HPDE6-E6E7 (cell line): Measurements from ENCODE around the gene ANKRD36B.
"Not testable (repeated sequence)": the region's sequence is repeated elsewhere in the genome, so short reads cannot be mapped to it uniquely, and the experiment has no call there.

Experiments
- DNase-seq: peaks from one replicate; pipeline ENCODE4 v3.0.0; 2011; ENCODE audit warnings: missing footprints; ENCODE audit errors: extremely low spot score

ANKRD36B gene

DNA sequence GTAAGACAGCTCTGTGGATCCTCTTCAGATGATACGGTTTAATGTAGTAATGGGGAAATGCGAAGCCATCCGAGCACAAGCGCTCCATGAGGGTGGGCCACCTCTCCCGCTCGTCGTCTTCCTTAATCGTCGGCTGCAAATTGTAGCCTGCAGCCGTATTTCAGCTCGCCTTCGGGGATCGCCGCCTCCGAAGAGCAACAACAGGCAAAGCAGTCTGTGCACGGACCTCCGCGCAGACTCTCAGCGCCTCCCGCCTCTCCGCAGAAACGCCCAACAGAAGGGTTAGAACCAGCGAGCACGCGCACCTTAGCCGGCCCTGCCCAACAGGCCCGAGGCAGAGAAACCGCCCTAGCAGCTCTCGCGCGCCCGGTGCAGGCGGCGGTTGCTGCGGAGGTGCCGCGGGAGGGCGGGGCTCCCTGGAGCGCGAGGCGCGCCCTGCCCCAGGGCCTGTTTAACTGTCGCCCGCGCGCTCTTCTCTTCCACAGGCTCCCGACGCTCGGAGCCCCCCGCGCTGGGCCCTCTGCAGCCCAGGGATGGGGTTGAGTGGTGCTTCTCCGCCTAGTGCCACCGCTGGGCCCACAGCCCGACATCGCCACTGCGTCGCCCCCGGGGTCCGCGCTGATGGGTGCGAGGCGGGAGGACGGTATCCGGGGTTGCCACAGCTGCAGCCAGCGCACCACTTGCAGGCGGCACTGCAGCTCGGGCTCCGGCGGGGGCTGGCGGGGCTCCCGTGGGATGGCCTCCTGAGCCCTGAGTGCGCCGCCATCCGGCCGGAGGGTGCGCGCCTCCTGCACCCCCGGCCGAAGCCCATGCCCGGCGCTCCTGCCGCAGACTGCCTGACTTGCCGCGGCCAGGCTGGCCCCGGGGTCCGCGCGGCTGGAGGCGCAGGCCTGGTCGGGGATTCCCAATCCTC lies at the start of gene ANKRD36B:
TSS of gene ANKRD36B (minus strand) at position 280 of the 913 bp plus-strand sequence. CDS start at position 88, 192 bp downstream.
- DNase-seq, result peak; percentile 8

DNA sequence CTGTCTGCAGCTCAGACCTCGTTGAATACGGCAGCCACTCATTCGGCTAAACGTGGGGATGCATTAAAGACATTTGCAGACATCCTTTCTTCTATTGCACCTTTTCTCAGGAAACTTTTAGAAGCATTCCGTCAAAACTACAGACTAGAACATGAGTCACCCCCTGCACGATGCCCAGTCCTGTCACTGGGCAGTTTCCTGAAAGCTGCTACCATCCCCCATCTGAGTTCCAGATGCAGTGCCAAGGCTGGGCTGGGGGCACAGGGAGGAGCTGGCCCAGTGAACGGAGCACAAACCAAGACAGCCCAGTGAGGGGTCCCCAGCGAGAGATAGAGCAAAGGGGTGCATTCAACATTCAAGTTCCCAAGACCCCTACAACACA lies 36.4 kb upstream of the ANKRD36B start:
- DNase-seq, result not testable (repeated sequence)

DNA sequence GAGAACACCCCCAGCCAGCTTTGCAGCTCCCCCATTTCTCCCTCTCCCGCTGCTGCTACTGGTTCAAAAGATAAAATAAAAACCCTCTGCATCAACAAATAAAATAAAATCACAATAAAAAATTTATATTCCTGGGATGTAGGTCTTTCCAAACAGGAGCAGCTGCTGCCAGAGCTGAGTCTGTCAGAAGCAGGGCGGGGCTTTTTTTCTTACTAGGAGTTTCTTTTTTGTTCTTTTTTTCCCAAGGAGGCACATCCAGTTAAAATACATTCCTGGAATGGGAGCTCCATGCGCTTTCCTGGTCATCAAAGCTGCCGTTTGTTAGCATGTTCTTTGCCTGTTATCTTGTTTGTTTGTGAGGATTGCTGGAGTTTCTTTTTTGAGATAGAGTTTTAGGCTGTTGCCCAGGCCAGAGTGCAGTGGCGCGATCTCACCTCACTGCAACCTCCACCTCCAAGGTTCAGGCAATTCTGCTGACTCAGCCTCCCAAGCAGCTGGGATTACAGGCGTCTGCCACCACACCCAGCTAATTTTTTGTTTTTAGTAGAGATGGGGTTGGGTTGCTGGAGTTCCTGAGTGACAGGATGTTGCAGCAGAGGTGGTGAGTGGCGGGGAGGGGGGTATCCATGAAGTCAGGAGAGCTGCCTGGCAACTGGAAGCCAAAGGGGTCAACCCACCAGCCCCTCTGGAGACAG lies 35.8 kb upstream of the ANKRD36B start:
- not testable (repeated sequence) for DNase-seq

GRCh38 chr2:97622976-97623375 lies 33.3 kb upstream of the ANKRD36B start:
- DNase-seq, result not testable (repeated sequence)

GRCh38 chr2:97620492-97620891 lies 30.8 kb upstream of the ANKRD36B start:
- DNase-seq, result not testable (repeated sequence)

DNA sequence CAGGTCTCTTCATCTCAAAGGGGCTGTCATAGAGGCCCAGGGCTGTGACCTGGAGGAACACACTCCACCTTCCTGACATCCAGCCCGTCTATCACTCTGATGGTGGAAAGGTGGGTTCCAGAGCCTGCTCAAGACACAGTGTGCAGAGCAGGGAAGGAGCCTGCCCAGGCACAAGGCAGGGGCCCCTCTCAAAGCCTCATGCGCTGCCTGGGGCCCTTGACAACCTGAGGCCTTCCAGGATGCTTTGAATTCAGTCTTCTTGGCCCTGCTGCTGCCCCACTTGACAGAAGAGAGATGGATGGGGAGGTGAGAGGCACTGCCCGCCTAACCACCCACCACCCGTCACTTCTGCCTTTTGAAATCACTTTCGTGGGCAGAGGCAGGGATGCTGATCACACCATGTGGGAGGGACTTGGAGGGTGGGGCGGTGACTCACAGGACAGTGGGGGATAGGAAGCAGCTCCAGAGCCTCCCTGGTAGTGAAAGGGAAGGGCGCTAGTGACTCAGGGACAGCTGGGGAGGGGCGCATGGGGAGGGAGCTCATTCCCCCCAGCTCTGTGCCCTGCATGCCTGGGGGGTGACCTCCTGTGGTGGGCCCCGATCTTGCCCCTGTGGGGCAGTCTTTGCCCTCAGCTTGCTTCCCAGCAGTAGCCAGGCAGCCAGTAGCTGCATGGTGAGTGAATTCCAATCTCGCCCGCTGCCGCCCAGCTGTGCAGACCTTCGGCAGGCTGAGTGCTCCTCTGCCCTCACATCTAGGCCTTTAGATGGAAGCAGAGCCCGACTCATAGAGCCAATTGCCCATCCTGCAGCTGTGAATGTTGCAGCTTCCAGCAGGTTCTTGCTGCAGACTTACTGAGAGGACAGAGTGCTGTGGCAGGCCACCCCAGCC lies 29.5 kb upstream of the ANKRD36B start:
- not testable (repeated sequence) for DNase-seq

- DNase-seq, result no peak
These were observed 28.2 kb upstream of the ANKRD36B start for GRCh38 chr2:97617911-97618310.

DNA sequence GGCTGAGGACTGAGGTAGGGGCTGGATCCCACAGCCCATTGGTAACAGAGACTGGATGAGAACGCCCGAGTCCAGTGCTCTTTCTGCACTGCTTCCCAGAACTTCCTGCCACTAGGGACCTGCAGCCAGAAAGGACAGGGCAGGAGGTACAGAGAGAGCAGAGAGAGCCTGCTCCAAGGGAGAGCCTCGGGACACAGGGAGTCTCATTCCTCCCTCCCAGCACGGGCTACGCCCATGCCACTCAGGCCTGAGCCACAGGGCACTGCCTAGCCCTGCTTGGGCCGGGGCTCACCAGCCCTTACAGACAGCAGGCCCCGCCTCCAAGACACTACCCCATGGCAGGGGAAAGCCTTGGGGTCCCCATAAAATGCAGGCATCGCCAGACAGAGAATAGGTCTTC lies 26.1 kb upstream of the ANKRD36B start:
- not testable (repeated sequence) for DNase-seq

DNA sequence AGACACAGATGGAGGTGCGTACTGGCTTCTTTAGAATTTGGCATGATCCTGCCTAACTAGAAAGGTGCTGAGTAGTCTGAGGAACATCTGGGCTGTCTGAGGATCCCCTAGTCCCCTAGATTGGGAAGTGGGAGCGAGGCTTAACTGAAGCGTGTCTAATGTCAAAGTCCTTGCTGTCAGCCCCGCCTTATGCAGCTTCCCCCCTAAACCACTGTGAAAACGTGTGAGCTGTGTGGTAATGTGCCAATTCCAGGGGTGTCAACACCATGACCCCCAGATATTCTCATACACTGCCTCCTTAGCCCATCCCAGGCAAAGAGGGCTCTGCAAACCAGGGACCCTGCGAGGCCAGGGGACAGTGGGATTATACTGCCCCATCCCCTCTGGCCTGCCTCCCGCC lies 22.2 kb upstream of the ANKRD36B start:
- DNase-seq, result not testable (repeated sequence)

DNA sequence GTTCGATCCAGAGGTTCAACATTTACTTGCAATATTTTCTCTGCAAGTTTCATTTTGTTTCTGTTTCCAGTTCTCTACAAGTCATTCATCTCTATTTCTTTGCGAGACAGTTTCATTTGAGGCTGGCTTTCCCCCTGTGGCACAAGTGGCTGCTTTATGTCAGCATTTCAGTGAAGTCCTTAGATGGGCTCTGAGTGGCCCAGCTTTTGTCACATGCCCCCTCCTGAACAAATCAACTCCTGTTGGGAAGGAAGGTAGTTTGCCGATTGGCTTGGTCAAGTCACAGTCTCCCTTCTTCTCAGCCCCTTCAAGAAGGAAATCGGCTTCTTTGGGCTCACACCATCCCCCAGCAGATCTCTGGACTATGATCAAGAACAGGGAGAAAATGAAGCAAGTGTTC lies 19.1 kb upstream of the ANKRD36B start:
- DNase-seq, result not testable (repeated sequence)

GRCh38 chr2:97605524-97606339 lies 16.1 kb upstream of the ANKRD36B start:
- not testable (repeated sequence) for DNase-seq

GRCh38 chr2:97605109-97605508 lies 15.4 kb upstream of the ANKRD36B start:
- not testable (repeated sequence) for DNase-seq

DNA sequence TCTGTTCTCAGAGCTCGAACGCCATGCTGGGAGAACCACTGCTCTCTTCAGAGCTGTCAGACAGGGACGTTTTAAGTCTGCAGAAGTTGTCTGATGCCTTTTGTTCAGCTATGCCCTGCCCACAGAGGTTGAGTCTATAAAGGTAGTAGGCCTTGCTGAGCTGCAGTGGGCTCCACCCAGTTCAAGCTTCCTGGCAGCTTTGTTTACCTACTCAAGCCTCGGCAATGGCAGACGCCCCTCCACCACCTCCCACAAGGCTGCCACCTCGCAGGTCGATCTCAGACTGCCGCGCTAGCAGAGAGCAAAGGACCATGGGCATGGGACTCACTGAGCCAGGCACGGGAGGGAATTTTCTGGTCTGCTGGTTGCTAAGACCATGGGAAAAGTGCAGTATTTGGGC lies 11.9 kb upstream of the ANKRD36B start:
- DNase-seq, result not testable (repeated sequence)

DNA sequence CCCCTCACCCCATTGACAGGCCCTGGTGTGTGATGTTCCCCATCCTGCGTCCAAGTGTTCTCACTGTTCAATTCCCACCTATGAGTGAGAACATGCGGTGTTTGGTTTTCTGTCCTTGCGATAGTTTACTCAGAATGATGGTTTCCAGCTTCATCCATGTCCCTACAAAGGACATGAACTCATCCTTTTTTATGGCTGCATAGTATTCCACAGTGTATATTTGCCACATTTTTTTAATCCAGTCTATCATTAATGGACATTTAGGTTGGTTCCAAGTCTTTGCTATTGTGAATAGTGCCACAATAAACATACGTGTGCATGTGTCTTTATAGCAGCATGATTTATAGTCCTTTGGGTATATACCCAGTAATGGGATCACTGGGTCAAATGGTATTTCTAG lies 6.5 kb upstream of the ANKRD36B start:
- DNase-seq, result not testable (repeated sequence)

DNA sequence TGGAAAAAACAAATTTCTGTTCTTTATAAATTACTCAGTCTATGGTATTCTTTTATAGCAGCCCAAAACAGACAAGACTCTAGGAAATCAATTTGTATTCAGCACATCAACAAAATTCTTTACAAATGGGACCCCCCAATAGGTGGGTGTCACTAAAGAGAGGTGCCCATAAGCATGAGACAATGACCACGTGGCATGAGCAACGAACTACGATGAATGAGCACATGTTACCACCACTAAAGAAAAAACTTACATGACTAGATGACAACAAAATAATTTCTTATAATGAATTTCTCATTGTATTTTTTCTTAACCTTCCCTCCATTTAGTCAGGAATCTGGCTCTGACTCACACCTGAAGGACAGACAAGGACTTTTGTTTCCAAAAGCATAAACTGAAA lies 3.8 kb upstream of the ANKRD36B start:
- DNase-seq, result not testable (repeated sequence)

- peak; percentile 10 for DNase-seq
These were observed 1.1 kb upstream of the ANKRD36B start for GRCh38 chr2:97590515-97591394.

DNA sequence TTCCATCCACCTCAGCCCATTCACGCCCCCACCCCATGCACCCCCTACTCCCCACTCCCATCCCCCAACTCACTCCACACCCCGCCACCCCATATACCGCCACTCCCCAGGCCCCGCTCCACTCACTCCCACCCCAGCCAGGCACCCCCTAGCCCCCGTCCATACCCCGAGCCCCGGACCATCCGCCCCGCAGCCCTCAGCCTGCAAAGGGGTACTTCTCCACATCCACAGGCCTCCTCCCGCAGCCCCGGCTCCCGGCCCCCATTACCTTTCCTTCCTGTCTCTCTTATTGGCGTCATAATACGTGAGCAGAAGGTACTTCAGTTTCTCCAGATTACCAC lies 450 bp downstream of the ANKRD36B start:
- not testable (repeated sequence) for DNase-seq

DNA sequence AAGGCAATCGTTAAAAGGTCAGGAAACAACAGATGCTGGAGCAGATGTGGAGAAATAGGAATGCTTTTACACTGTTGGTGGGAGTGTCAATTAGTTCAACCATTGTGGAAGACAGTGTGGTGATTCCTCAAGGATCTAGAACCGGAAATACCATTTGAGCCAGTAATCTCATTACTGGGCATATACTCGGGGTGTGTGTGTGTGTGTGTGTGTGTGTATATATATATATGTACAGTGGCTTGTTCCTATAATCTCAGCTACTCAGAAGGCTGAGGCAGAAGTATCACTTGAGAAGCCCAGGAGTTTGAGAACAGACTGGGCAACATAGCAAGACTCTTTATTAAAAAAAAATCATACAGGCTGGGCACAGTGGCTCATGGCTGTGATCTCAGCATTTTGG lies 24.0 kb downstream of the ANKRD36B start:
- DNase-seq, result not testable (repeated sequence)

DNA sequence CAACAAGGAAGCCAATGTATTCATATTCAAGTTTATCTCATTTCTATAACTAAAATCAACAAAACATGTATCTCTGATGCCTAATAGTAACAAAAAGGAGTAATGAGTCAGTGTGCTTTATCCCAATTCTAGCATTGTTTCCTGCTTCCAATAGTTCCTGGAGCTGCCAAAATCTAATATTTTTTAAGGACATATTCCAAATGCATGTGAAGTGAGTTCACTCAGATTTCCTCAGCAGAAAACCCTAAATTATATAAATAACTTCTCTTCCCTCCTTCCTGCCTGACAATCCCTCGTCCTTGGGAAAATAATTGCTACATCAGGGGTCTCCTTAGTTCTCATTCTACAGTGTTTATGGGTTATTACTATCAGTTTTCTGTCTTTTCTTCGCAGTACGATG lies 37.3 kb downstream of the ANKRD36B start:
- not testable (repeated sequence) for DNase-seq

DNA sequence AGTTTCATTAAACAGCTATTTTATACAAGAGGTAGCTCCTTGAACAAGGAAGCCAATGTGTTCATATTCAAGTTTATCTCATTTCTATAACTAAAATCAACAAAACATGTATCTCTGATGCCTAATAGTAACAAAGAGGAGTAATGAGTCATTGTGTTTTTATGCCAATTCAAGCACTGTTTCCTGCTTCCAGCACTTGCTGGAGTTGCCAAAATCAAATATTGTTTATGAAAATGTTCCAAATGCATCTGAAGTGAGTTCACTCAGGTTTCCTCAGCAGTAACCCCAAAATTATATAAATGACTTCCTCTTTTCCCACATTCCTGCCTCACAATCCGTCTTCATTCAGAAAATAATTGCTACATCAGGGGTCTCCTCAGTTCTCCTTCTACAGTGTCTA lies 39.2 kb downstream of the ANKRD36B start:
- DNase-seq, result not testable (repeated sequence)
